HepG2 (cell line): ENCODE data around the gene NOC4L.

Experiments used
- EP300 ChIP-seq, 3 experiments: sonication (generic) in 1 of 3; formaldehyde crosslinking in 1 of 3; IDR thresholded peaks; 2 replicates each; pipeline versions ENCODE4 v1.5.1 to v1.6.1; 2011 to 2020; ENCODE audit warnings: low read depth in 2 of 3, low read length in 2 of 3, borderline replicate concordance in 1 of 3, improper control_type of control experiment in 1 of 3, mild to moderate bottlenecking in 1 of 3, missing genetic modification reagents in 1 of 3, moderate library complexity in 1 of 3
- MAFF ChIP-seq: IDR thresholded peaks from 2 replicates; pipeline ENCODE4 v1.6.1; 2011; ENCODE audit warnings: low read depth, low read length, improper control_type of control experiment
- ZNF530 ChIP-seq: sonication (generic); formaldehyde crosslinking; IDR thresholded peaks from 2 replicates; pipeline ENCODE4 v1.5.0; 2020; ENCODE audit warnings: low read depth, mild to moderate bottlenecking, missing genetic modification reagents
- TF ChIP-seq, protein P1 (sequence below): sonication (generic); formaldehyde crosslinking; IDR thresholded peaks from 2 replicates; pipeline ENCODE4 v1.5.0; 2020; ENCODE audit warnings: mild to moderate bottlenecking, missing genetic modification reagents, moderate library complexity
- TF ChIP-seq, protein P2 (sequence below): sonication (generic); formaldehyde crosslinking; IDR thresholded peaks from 2 replicates; pipeline ENCODE4 v1.4.0; 2020; ENCODE audit warnings: missing genetic modification reagents

DNA sequence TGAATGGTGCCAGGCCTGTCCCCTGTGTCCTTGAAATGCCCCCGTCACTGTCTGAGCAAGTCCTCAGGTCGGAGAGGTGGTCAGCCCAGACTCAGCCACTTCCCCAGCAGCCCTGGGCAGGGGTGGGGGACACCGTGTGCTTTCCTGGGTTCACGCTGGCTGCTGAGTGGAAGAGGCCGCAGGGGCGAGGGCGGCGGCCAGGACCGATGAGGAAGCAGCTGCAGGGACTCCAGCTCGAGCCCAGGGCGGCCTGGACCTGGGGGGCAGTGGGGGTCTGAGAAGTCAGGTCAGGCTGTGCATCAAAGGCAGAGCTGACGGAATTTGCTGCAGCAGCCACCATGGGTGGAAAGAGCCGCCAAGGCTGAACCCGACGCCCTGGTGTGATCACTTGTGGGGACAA, 28.4 kb downstream of the NOC4L start:
- TF ChIP-seq ZNF530 (CRISPR knock-in tag) = no peak
- TF ChIP-seq, protein P1, sequence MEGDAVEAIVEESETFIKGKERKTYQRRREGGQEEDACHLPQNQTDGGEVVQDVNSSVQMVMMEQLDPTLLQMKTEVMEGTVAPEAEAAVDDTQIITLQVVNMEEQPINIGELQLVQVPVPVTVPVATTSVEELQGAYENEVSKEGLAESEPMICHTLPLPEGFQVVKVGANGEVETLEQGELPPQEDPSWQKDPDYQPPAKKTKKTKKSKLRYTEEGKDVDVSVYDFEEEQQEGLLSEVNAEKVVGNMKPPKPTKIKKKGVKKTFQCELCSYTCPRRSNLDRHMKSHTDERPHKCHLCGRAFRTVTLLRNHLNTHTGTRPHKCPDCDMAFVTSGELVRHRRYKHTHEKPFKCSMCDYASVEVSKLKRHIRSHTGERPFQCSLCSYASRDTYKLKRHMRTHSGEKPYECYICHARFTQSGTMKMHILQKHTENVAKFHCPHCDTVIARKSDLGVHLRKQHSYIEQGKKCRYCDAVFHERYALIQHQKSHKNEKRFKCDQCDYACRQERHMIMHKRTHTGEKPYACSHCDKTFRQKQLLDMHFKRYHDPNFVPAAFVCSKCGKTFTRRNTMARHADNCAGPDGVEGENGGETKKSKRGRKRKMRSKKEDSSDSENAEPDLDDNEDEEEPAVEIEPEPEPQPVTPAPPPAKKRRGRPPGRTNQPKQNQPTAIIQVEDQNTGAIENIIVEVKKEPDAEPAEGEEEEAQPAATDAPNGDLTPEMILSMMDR = no peak
- TF ChIP-seq, protein P2, sequence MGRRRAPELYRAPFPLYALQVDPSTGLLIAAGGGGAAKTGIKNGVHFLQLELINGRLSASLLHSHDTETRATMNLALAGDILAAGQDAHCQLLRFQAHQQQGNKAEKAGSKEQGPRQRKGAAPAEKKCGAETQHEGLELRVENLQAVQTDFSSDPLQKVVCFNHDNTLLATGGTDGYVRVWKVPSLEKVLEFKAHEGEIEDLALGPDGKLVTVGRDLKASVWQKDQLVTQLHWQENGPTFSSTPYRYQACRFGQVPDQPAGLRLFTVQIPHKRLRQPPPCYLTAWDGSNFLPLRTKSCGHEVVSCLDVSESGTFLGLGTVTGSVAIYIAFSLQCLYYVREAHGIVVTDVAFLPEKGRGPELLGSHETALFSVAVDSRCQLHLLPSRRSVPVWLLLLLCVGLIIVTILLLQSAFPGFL (CRISPR knock-in tag) = no peak
- no peak for TF ChIP-seq MAFF
- TF ChIP-seq EP300 (IDR thresholded peaks at IDR 0.05; ENCODE audit: low read depth in 2 of 2, low read length in 2 of 2) = no peak
- no peak for TF ChIP-seq EP300 (CRISPR knock-in tag; IDR thresholded peaks at IDR 0.05; ENCODE audit: borderline replicate concordance)
